PC-3 (cell line): ENCODE results near the gene MED19. TPM values are rescaled to one million over a fixed set of nuclear protein-coding genes. Genes with fewer than 3 reads are reported as not detected.
A peak's percentile ranks its signal among the peaks of the same experiment; 100 is the strongest.

ENCODE experiments used
- ATAC-seq: fragments of 200-7000 bp; cut with Tn5 transposase; 2 replicates; pipeline ENCODE4 v1.9.1; 2020; ENCODE audit warnings: mild to moderate bottlenecking, moderate library complexity
- BruUV-seq: library from RNA; stranded (reverse); fragments of 400-500 nt; replicated peaks from 2 replicates; lab custom pipeline; 2021; lab: Mats Ljungman, UMichigan
- CTCF ChIA-PET: fragments of 300-600 bp; sonication (Branson Sonifier 250); formaldehyde crosslinking; loops from one replicate; lab custom pipeline; 2022; ENCODE audit warnings: antibody characterized with exemption; lab: Charles Lee
- POLR2A ChIA-PET: fragments of 300-600 bp; sonication (Branson Sonifier 250); formaldehyde crosslinking; loops from one replicate; lab custom pipeline; 2022; ENCODE audit warnings: antibody characterized with exemption; ENCODE audit not compliant: unreplicated experiment; lab: Charles Lee
- DNase-seq: peaks from one replicate; pipeline ENCODE4 v3.0.0-alpha.2; 2015
- H2AFZ ChIP-seq: fragments of 300-600 bp; sonication (generic); 2 replicates; pipeline ENCODE4 v1.6.0; 2016; ENCODE audit warnings: antibody characterized with exemption, low read length
- H3F3A ChIP-seq: fragments of 300-600 bp; sonication (generic); one replicate; pipeline ENCODE4 v1.6.0; 2017; ENCODE audit warnings: antibody characterized with exemption, low read length, control low read depth, mild to moderate bottlenecking; ENCODE audit not compliant: unreplicated experiment
- H3K27ac ChIP-seq: fragments of 300-600 bp; sonication (generic); 2 replicates; pipeline ENCODE4 v1.5.1; 2016; ENCODE audit warnings: mild to moderate bottlenecking, low read length
- H3K27me3 ChIP-seq: fragments of 300-600 bp; sonication (generic); 2 replicates; pipeline ENCODE4 v1.6.1; 2016; ENCODE audit warnings: low read length, mixed read lengths
- H3K36me3 ChIP-seq: fragments of 300-600 bp; sonication (generic); 2 replicates; pipeline ENCODE4 v1.6.1; 2016; ENCODE audit warnings: low read depth, mixed run types, low read length, mixed read lengths
- H3K4me1 ChIP-seq: fragments of 300-600 bp; sonication (generic); 2 replicates; pipeline ENCODE4 v1.5.1; 2016; ENCODE audit warnings: low read length; ENCODE audit not compliant: insufficient read depth
- H3K4me2 ChIP-seq: fragments of 300-600 bp; sonication (generic); 2 replicates; pipeline ENCODE4 v1.6.0; 2016; ENCODE audit warnings: low read length
- H3K4me3 ChIP-seq: fragments of 300-600 bp; sonication (generic); 2 replicates; pipeline ENCODE4 v1.5.1; 2016; ENCODE audit warnings: mild to moderate bottlenecking, low read length, mixed read lengths
- H3K79me2 ChIP-seq: fragments of 300-600 bp; sonication (generic); 2 replicates; pipeline ENCODE4 v1.6.1; 2017; ENCODE audit warnings: low read length, mixed read lengths
- H3K9ac ChIP-seq: fragments of 300-600 bp; sonication (generic); 2 replicates; pipeline ENCODE4 v1.6.0; 2016; ENCODE audit warnings: mild to moderate bottlenecking, low read length
- H3K9me2 ChIP-seq: fragments of 300-600 bp; sonication (generic); replicated peaks from 2 replicates; pipeline ENCODE4 v1.6.1; 2016; ENCODE audit warnings: mixed run types, low read length, mixed read lengths
- H3K9me3 ChIP-seq: fragments of 300-600 bp; sonication (generic); 2 replicates; pipeline ENCODE4 v1.6.1; 2016; ENCODE audit warnings: low read length, mixed read lengths
- H4K20me1 ChIP-seq: fragments of 300-600 bp; sonication (generic); 2 replicates; pipeline ENCODE4 v1.6.1; 2016; ENCODE audit warnings: low read length, mixed read lengths
- EZH2 ChIP-seq: fragments of 300-600 bp; sonication (generic); IDR thresholded peaks from one replicate; pipeline ENCODE4 v1.6.1; 2017; ENCODE audit warnings: antibody characterized with exemption, mild to moderate bottlenecking, low read length; ENCODE audit not compliant: unreplicated experiment
- EZH2phosphoT487 ChIP-seq: fragments of 300-600 bp; sonication (generic); IDR thresholded peaks from 2 replicates; pipeline ENCODE4 v1.6.1; 2018; ENCODE audit warnings: mild to moderate bottlenecking, antibody characterized with exemption, low read length, borderline replicate concordance
- intact Hi-C: fragments of 100-400 bp; cut with micrococcal nuclease; formaldehyde crosslinking; loops from 2 replicates; pipeline ENCODE4 v1.9.0; 2023
- total RNA-seq: library from RNA; depleted of rRNA; stranded (reverse); fragments of >200 nt; gene quantifications from 2 replicates; pipeline ENCODE4 v1.2.3, GENCODE V29; 2014
- TF ChIP-seq, protein P1 (sequence below): fragments of 300-600 bp; sonication (generic); conservative IDR thresholded peaks from 2 replicates; pipeline ENCODE4 v1.5.1; 2017; ENCODE audit warnings: antibody characterized with exemption, low read depth, mild to moderate bottlenecking, low read length

Gene MED19
- total RNA-seq, 1 experiment from 2014 or later = 41.8 TPM

DNA sequence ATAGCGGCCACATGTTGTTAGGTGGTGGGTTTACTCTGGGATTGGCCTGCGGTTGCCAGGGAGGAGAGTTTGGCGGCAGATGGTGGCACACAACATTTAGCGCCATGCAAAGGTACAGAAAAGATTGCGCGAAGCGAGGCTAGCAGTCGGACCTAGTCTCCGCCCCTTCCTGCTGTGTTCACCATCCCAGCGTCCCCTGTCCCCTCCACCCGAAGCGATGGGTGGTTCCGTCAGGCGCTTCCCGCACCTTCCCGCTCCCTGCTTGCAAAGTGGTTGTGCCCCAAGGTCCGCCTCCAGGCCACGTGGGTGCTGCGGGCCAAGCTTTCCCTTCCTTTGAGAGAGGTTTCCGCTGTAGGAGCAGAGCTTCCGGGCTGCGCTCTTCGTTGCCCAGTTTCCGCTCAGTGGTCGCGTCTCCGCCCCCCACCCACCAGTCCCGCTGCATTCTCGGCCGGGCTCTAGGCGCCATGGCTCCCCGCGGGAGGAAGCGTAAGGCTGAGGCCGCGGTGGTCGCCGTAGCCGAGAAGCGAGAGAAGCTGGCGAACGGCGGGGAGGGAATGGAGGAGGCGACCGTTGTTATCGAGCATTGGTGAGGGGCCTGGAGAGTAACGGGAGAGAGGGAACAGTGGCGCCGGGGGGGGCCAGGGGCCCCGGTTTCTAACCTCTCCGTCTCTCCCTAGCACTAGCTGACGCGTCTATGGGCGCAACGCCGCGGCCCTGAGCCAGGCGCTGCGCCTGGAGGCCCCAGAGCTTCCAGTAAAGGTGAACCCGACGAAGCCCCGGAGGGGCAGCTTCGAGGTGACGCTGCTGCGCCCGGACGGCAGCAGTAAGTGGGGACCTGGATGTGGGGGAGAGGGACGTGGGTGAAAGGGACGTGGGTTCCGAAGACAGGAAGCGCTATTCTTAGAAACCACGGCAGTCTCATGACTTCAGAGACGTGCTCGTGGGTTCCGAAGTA lies 29.4 kb upstream of the MED19 start, which contains the start of gene SELENOH:
Gene SELENOH, plus strand, starts transcription at position 360 of the 955 bp plus-strand sequence. Its CDS starts 105 bp downstream, at position 465.
- peak within 1 kb of the TSS; percentile 88 for H2AFZ ChIP-seq
- H3K9me3 ChIP-seq = no peaks in the 10 kb centered on the region
- peak within 1 kb of the TSS; percentile 46 for H3K27ac ChIP-seq
- TSS peak; percentile 64 for BruUV-seq
- intact Hi-C loops = loop anchor here (1.0 kb wide), 2 partner anchors 29 to 74 kb away; partner anchors contain the start of genes MED19 and TMX2
- H3K4me1 ChIP-seq = peaks cover 11% of the 10 kb centered on the region
- peak within 1 kb of the TSS; percentile 91 for H3K9ac ChIP-seq
- H3K36me3 ChIP-seq = peaks cover 44% of the 10 kb centered on the region
- peak; percentile 98 for DNase-seq
- peaks cover 29% of the 10 kb centered on the region for H3K79me2 ChIP-seq
- no peaks in the 10 kb centered on the region for H3K27me3 ChIP-seq
- H3F3A ChIP-seq = no peaks in the 10 kb centered on the region
- H3K4me2 ChIP-seq = peak within 1 kb of the TSS; percentile 88
- CTCF ChIA-PET = interaction anchor here (0.5 to 1.7 kb wide), 3 partner anchors 10 to 59 kb away, joined by 3 to 10 read pairs (median 3); partner anchors contain the start of gene BTBD18
- peak within 1 kb of the TSS; percentile 90 for H3K4me3 ChIP-seq
- ATAC-seq = peak; percentile 94
- no peaks in the 10 kb centered on the region for H3K9me2 ChIP-seq
- TF ChIP-seq EZH2 (no peak), EZH2phosphoT487 (no peak)
- TF ChIP-seq, protein P1, sequence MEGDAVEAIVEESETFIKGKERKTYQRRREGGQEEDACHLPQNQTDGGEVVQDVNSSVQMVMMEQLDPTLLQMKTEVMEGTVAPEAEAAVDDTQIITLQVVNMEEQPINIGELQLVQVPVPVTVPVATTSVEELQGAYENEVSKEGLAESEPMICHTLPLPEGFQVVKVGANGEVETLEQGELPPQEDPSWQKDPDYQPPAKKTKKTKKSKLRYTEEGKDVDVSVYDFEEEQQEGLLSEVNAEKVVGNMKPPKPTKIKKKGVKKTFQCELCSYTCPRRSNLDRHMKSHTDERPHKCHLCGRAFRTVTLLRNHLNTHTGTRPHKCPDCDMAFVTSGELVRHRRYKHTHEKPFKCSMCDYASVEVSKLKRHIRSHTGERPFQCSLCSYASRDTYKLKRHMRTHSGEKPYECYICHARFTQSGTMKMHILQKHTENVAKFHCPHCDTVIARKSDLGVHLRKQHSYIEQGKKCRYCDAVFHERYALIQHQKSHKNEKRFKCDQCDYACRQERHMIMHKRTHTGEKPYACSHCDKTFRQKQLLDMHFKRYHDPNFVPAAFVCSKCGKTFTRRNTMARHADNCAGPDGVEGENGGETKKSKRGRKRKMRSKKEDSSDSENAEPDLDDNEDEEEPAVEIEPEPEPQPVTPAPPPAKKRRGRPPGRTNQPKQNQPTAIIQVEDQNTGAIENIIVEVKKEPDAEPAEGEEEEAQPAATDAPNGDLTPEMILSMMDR = no peak
- POLR2A ChIA-PET = interaction anchor here (0.6 to 1.2 kb wide), 6 partner anchors 10 to 1403 kb away, joined by 3 to 5 read pairs (median 3); no protein-coding TSS in a partner anchor
- H4K20me1 ChIP-seq = no peaks in the 10 kb centered on the region

DNA sequence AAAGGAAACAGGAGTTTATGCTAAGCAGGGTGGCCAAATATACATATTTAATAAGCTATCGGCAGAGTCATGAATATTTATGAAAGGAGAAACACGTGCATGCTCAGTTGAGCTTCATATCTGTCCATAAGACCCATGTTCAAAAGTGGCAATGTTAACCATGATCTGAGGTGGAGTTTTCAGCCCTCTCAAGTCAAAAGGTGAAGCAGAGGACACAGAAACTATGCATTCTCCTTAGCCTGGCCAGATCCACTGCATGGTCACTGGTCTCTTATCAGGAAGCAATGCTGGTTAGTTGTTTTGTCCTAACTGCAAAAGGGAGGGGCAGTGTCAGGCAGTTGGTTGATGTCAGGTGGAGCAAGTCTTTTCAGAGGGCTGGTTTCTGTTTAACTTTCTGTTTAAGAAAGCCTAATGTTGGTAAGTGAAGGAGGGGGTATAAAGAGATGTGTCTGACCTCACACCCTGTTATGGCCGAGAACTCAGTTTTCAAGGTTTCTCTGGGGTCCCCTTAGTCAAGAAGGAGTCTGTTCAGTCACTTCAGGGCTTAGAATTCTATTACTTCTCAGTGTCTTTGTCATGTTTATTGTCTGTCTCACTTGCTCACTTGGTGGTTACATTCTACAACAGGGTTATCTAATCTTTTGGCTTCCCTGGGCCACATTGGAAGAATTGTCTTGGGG lies 23.7 kb upstream of the MED19 start:
- no TSS peak for BruUV-seq
- ChIA-PET POLR2A (no interaction called here), CTCF (interaction anchor here (0.5 to 0.6 kb wide), 2 partner anchors 16 to 26 kb away, joined by 4 read pairs; partner anchors contain the start of gene BTBD18)
- ATAC-seq = no peak
- Histone ChIP-seq H3K9me2 (no peaks in the 10 kb centered on the region), H3K36me3 (peaks cover 40% of the 10 kb centered on the region), H3K4me3 (no peak overlapping the region), H2AFZ (no peak overlapping the region), H3K9ac (no peak overlapping the region), H3K4me2 (no peak overlapping the region), H3K4me1 (peaks cover 4% of the 10 kb centered on the region), H3K79me2 (peaks cover 59% of the 10 kb centered on the region), H3K9me3 (no peaks in the 10 kb centered on the region), H3K27me3 (no peaks in the 10 kb centered on the region), H3F3A (no peaks in the 10 kb centered on the region), H3K27ac (no peak overlapping the region), H4K20me1 (peaks cover 14% of the 10 kb centered on the region; the same call in 1 of the 2 replicates)
- intact Hi-C loops = no loop called here
- DNase-seq = no peak
- TF ChIP-seq, protein P1 = no peak
- TF ChIP-seq EZH2 (no peak), EZH2phosphoT487 (no peak)
